ENCODE measurements around the gene KLHL22.
"Not testable (repeated sequence)": the region's sequence is repeated elsewhere in the genome, so short reads cannot be mapped to it uniquely, and the experiment has no call there.

Gene KLHL22

GRCh38 chr22:20523086-20523983, 27.7 kb upstream of the KLHL22 start:
- DNase-seq, result no peak

DNA sequence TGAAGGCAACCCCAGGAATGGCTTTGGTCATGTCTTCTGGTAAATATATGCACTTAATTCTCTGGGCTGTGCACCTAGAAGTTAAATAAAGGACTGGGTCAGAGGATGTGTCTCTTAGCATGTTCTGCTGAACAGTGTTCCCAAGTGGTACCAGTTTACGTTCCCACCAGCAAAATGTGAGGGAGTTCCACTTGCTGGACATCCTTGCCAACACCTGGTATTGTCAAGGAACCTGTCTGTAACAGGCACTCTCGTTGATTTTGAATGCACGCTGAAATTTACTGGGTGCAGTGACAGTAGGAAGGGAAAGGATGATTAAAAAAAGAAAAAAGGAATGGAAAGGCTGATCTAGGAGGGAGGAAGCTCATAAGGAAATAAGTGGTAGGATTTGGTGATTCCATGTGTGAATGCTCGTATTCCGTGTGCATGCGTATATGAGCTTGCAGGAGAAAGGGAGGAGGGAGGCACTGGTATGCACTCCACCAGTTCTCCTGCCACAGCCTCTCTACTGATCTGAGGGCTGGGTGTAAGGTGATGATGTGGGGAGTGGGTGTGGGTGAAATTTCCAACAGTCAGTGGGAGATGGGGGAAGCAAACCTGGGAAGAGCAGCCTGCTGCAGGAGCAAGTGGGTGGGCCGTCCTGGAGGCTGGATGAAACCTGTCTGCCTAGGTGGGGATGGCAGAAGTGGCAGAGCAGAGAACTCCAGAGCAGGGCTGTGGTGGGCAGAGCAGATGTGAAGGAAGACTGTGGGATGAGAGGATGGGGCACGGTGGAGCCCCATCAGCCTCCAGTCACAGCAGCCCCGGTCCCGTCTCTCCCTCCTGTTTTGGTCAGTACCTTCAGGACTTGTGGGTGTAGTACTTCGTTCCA, 26.8 kb upstream of the KLHL22 start:
- no peak for DNase-seq

GRCh38 chr22:20520093-20520511, 24.5 kb upstream of the KLHL22 start:
- no peak for DNase-seq

DNA sequence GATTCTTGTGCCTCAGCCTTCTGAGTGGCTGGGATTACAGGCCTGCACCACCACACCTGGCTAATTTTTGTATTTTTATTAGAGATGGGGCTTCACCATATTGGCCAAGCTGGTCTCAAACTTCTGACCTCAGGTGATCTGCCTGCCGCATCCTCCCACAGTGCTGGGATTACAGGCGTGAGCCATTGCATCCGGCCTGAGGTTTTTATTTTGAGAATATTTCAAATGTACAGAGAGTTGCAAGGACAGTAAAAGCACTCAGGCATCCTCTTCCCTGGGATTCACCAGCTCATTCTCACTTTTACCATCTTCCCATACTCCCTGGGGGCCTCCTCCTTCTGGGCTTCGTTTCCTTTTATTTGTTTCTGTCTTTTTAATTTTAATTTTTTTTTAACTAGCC, 24.0 kb upstream of the KLHL22 start:
- no peak for DNase-seq

GRCh38 chr22:20517841-20518592, 22.4 kb upstream of the KLHL22 start:
- no peak for DNase-seq

- DNase-seq, result no peak
Observed at GRCh38 chr22:20517422-20517821, 21.8 kb upstream of the KLHL22 start.

DNA sequence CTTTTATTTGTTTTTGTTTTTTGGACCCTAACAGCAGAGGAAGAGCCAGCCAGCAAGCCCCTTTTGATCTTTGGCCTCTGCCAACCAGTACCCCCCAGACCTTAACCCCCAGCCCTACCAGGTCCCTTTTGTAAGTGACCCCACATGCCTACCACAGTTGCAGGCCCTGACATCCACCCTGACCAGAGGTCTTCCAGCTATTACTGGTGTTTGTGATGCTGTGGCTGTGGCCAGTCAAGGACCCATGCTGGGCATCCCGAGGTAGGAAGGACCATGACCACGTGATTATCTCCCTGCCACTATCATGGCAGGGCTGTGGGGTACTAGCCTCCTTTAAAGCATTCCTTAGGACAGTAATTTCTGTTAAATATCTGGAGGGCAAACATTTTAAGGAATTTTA, 20.8 kb upstream of the KLHL22 start:
- DNase-seq, result no peak

- DNase-seq, result no peak
Observed at GRCh38 chr22:20514658-20515406, 19.2 kb upstream of the KLHL22 start.

DNA sequence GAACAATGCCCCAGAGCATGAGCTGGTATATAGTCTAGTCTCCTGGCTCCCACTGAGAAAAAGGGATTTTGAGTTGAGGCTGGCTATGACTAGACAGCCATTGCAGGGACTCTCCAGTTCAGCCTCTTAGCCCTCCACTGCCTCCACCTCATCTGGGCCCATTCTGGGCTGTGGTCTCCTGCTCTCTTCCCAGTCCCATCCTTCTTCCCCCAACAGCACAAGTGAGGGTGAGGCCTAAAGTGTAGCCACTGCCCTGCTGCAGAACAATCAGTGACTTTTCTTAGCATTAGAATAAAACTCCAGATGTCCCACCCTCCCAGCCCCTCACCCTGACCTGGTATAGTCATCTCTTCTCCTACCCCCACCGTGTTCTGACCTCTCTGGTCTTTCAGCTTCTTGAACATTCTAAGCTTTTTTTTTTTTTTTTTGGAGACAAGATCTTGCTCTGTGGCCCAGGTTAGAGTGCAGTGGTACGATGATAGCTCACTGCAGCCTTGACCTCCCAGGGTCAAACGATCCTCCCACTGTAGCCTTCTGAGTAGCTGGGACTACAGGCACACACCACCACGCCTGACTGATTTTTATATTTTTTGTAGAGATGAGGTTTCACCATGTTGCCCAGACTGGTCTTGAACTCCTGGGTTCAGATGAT, 16.1 kb upstream of the KLHL22 start:
- DNase-seq, result no peak

DNA sequence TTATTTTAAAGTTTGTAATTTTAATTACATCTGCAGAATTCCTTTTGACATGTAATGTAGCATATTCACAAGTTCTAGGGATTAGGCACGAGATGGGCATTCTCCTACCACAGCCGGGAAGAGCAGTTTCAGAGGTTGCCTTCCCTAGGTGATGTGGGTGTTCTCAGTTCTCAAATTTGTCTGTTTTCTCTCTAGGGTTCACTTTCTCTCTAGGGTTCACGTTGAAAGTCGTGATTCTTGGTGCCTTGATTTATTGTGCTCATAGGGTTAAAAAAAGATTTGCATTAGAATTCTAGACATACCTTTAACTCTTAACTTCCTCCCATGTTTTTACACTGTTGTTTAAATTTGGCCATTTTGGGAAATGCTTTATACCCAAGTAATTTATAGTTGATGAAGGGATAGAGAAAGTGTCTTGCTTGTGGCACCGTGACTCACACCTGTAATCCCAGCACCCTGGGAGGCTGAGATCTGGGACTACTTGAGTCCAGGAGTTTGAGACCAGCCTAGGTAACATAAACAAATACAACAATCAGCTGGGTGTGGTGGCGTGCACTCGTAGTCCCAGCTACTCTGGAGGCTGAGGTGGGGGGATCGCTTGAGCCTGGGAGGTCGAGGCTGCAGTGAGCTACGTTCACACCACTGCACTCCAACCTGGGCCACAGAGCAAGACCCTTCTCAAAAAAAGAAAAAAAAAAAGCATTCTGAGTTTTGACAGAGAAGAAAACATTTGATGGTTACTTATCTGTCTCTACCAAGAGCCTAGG, 15.4 kb upstream of the KLHL22 start:
- DNase-seq, result no peak

DNA sequence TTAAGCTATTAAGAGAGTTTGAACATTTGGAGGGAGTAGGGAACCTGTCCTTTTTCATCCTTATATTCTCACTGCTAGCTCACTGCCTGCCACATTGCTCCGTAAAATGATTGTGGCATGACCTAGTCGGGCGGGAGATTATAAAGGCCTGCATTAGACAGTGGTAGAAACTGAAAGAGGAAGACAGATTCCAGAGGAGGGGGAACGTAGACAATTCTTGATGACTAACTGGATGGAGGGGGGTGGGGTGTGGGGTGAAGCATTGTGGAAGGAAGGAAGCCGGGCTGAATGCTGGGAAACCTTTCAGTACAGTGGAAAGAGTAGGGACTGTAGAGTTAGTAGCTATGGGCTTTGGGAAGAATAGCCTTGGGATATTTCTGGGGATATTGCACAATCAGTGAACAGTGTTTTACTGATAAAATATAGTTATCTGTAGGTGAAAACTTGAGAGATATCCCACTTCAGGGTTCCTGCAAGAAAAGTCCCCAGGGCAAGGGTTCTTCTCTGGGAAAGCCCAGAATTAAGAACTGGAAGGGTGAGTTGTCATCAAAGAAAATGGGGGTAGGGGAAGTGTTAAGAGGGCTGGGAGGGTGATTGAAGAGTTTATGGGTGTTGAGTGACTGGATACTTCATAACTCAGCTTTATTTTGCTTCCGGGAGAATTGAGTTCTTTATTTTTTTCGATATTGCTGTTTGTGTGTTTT, 13.9 kb upstream of the KLHL22 start:
- DNase-seq, result peak; percentile 45

- DNase-seq, result no peak
Observed at GRCh38 chr22:20508815-20509271, 13.2 kb upstream of the KLHL22 start.

DNA sequence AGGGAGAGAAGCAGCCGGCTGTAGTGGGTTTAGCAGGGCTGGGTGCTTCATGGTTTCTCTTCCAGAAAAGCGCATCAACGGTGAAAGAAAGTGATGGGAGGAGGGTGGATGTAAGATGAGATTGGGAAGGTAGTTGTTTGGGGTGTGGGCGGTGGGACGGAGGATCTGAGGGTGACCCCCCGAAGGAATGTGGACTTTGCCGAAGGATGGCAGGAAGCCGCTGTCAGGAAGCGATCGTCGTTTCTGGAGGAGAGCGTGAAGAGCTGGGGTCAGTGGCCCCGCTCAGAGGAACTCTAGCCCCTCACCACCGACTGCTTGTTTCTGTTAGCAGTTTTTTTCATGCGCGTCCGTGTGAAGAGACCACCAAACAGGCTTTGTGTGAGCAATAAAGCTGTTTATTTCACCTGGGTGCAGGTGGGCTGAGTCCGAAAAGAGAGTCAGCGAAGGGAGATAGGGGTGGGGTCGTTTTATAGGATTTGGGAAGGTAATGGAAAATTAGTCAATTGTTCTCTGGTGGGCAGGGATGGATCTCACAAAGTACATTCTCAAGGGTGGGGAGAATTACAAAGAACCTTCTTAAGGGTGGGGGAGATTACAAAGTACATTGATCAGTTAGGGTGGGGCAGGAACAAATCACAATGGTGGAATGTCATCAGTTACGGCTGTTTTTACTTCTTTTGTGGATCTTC, 12.6 kb upstream of the KLHL22 start:
- DNase-seq, result not testable (repeated sequence)

DNA sequence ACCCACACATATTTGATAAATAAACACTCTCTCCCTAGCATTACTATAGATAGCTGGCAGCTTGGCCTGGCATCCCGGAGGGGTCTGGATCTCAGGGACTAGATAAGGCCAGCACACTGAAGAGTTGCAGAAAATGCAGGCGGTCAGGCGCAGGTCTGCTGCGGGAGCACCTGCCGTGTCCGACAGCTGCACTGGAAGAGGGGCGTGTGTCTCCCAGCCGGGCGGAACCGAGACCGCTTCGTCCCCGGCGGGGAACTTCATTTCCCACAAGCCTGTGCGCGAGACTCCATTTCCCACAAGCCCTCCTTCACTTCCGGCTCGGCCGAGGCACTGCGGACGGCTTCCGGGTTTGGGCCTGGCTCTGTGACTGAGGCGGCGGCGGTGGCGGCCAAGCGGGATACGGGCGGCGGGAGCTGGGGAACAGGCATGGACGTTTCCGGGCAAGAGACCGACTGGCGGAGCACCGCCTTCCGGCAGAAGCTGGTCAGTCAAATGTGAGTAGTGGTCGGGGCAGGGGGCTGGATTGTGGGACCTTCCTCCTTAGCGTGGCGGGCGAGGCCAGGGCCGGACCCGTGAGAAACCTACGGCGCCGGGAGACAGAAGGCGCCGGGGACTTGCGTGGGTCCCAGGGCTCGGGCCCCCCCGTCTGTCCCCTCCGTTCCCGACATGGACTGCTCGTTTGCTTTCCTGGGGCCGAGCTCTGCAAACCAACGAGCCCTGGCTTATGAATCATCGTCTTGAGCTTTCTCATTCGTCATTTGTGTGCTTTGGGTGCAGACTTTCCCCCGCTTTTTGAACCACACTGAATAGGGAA, 11.9 kb upstream of the KLHL22 start, which contains the start of gene MED15:
MED15 (plus strand) TSS at position 358 of the 814 bp plus-strand sequence; CDS start at position 427, 69 bp downstream.
- DNase-seq, result peak; percentile 84

- DNase-seq, result no peak
Observed at GRCh38 chr22:20506543-20507252, 11.1 kb upstream of the KLHL22 start.

GRCh38 chr22:20504293-20504922, 8.8 kb upstream of the KLHL22 start:
- DNase-seq, result not testable (repeated sequence)

GRCh38 chr22:20503816-20504215, 8.2 kb upstream of the KLHL22 start:
- DNase-seq, result no peak
